Right atrium auricular region (tissue), 2 donors: ENCODE results near the gene HEXIM2. TPM values are rescaled to one million over a fixed set of nuclear protein-coding genes. Genes with fewer than 3 reads are reported as not detected.

Experiments
- DNase-seq: peaks from one replicate; pipeline ENCODE4 v3.0.0-alpha.2; 2019; ENCODE audit warnings: low spot score
- H3K27ac ChIP-seq, 2 donors: fragments of 200-600 bp; sonication (generic); 1 replicate in 1 of 2; 2 replicates in 1 of 2; pipeline ENCODE4 v1.5.1; 2016 to 2019
- H3K27me3 ChIP-seq, 2 donors: fragments of 200-600 bp; sonication (generic); one replicate each; pipeline versions ENCODE4 v1.5.1 to v1.6.0; 2017 to 2019
- H3K36me3 ChIP-seq: fragments of 200-600 bp; sonication (generic); one replicate; pipeline ENCODE4 v1.5.1; 2016
- H3K4me1 ChIP-seq, 2 donors: fragments of 200-600 bp; sonication (generic); one replicate each; pipeline versions ENCODE4 v1.5.1 to v1.6.0; 2017 to 2019
- H3K4me3 ChIP-seq, 2 donors: fragments of 200-600 bp; sonication (generic); 1 replicate in 1 of 2; 2 replicates in 1 of 2; pipeline ENCODE4 v1.5.1; 2017 to 2019; ENCODE audit warnings: mild to moderate bottlenecking in 1 of 2, moderate library complexity in 1 of 2
- H3K9me3 ChIP-seq, 2 donors: fragments of 200-600 bp; sonication (generic); one replicate each; pipeline ENCODE4 v1.5.1; 2019
- total RNA-seq, 2 donors: library from RNA; depleted of rRNA; stranded (reverse); fragments of >200 nt; gene quantifications; one replicate each; pipeline ENCODE4 v1.1.0, GENCODE V29; 2016
- TF ChIP-seq, protein P1 (sequence below), 2 donors: fragments of 200-600 bp; sonication (generic); IDR thresholded peaks; one replicate each; pipeline ENCODE4 v1.5.1; 2019; ENCODE audit warnings: antibody characterized with exemption in 2 of 2

Gene HEXIM2
- total RNA-seq, 2 donors from 2014 or later = 3.1 to 6.8 TPM

DNA sequence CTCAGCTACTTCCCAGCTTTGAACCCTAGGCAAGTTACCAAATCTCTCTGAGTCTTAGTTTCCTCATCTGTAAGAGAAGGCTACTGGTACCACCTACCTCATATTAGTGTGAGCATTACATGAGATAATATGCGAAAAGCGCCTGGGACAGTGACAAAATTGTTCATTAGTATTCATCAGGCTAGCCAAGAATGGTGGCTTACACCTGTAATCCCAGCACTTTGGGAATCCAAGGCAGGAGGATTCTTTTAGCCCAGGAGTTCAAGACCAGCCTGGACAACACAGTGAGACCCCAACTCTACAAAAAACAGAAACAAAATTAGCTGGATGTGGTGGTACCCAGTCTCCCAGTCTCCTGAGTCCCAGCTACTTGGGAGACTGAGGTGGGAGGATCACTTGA, 32.7 kb upstream of the HEXIM2 start:
- H3K36me3 ChIP-seq = no peaks in the 10 kb centered on the region
- TF ChIP-seq, protein P1, sequence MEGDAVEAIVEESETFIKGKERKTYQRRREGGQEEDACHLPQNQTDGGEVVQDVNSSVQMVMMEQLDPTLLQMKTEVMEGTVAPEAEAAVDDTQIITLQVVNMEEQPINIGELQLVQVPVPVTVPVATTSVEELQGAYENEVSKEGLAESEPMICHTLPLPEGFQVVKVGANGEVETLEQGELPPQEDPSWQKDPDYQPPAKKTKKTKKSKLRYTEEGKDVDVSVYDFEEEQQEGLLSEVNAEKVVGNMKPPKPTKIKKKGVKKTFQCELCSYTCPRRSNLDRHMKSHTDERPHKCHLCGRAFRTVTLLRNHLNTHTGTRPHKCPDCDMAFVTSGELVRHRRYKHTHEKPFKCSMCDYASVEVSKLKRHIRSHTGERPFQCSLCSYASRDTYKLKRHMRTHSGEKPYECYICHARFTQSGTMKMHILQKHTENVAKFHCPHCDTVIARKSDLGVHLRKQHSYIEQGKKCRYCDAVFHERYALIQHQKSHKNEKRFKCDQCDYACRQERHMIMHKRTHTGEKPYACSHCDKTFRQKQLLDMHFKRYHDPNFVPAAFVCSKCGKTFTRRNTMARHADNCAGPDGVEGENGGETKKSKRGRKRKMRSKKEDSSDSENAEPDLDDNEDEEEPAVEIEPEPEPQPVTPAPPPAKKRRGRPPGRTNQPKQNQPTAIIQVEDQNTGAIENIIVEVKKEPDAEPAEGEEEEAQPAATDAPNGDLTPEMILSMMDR (IDR thresholded peaks at IDR 0.05) = no peak
- peak overlapping the region; percentile 83 to 95 for H3K27ac ChIP-seq
- no peaks in the 10 kb centered on the region for H3K27me3 ChIP-seq
- no peaks in the 10 kb centered on the region for H3K9me3 ChIP-seq
- DNase-seq = no peak
- no peak overlapping the region for H3K4me3 ChIP-seq
- H3K4me1 ChIP-seq = peaks cover 0 to 62% of the 10 kb centered on the region in 2 donors

DNA sequence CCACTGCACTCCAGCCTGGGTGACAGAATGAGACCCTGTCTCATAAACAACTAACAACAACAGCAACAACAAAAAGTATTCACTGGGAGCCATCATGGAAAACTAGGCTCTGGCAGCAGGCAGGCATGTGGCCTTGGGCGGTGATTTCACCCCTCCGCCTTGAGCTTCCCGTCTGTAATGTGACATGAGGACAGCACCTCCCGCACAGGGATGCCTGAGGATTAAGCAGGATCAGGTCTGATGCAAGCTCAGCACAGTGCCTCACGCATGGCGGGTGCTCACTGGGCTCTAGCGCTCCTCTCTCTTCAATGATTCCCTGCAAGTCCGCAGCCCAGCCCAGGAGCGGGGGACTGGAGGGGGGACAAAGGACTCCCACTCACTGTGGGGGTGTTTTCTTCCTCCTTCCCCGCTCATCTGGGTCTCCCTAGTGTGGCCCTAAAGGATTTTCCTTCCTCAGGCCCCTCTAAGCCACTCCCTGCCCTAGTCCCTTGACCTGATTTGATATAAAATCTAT, 32.2 kb upstream of the HEXIM2 start:
- Histone ChIP-seq H3K27ac (peak overlapping the region; percentile 83 to 95), H3K9me3 (no peaks in the 10 kb centered on the region), H3K36me3 (no peaks in the 10 kb centered on the region), H3K4me3 (no peak overlapping the region), H3K27me3 (no peaks in the 10 kb centered on the region), H3K4me1 (peaks cover 0 to 57% of the 10 kb centered on the region in 2 donors)
- DNase-seq = no peak
- TF ChIP-seq, protein P1 (IDR thresholded peaks at IDR 0.05) = no peak

DNA sequence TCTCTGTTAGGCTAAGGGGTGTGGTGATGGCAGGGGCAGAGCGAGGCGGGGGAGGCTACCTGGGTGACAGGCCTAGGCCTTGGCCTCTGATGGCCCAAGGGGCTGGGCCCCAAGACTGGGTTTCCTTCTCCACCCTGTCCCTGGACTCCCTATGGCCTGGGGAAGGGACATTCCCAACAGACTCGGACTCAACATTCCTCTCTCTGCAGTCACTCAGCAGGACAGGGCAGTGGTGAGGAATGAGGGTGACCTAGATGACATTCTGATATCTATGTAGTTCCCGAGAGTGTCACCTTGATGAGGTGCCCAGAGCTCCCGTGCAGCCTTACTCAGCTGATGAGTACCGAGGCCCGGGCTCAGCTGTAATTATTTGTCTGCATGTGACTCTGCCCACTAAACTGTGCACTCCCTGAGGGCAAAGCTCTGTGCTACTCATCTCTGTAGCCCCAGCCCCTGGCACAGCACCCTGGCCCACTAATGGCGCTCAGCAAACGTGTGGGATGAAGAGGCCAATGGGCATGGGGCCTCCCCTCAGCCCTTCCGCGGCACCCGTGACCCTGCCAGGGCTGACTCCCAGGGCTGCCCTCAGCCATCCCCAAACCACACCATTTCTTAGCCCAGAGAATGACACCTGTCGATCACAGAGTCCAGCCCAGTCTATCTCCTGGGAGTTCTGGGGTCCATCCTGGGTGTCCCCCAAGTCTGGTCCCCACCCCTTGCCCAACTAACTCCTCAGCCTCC, 31.6 kb upstream of the HEXIM2 start:
- H3K9me3 ChIP-seq = no peaks in the 10 kb centered on the region
- TF ChIP-seq, protein P1 (IDR thresholded peaks at IDR 0.05) = no peak
- peaks cover 0 to 53% of the 10 kb centered on the region in 2 donors for H3K4me1 ChIP-seq
- no peak for DNase-seq
- no peak overlapping the region for H3K4me3 ChIP-seq
- peak overlapping the region; percentile 83 to 95 for H3K27ac ChIP-seq
- H3K27me3 ChIP-seq = no peaks in the 10 kb centered on the region
- no peaks in the 10 kb centered on the region for H3K36me3 ChIP-seq

DNA sequence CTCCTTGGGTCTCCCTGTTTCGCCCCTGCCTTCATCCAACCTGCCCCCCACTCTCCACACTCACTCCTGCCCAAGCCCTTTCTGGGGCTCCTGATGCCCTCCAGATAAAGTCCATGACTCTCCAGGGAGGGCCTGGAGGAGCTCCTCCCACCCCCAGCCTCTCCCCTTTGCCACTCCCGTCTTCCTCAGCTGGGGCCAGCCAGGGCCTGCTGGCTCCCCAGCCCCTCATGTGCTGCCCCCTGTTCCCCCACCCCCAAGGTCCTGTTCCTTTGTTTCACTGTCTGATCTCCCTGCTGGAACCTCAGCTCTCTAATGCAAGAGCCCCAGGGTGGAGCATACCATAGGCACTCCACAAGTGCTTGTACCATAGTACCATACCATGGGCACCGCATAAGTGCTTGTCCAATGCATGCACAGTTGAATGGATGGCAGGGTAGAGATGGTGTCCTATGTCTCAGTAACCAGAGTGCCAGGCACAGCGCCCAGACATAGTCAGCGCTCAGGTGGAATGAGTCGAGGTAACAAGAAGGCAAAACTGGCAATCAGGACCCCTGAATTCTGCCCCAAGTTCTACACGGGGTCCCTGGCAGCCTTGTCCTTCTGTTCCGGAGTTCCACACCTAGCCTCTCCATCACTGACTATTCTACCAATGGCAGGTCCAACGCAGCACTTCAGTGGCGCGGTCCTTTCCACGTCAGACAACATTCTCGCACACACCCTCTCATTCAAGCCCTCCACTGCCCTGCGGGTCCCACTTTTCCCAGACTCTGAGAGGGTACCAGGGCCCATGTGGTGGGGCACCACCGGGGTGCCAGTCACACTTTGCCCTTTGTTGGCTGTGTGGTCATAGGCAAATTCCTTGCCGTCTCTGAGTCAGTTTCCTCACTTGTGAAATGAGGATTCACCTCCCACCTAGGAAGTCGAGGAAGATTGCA, 30.7 kb upstream of the HEXIM2 start:
- H3K4me1 ChIP-seq = peaks cover 0 to 58% of the 10 kb centered on the region in 2 donors
- TF ChIP-seq, protein P1 (IDR thresholded peaks at IDR 0.05) = no peak
- H3K36me3 ChIP-seq = no peaks in the 10 kb centered on the region
- no peaks in the 10 kb centered on the region for H3K27me3 ChIP-seq
- H3K4me3 ChIP-seq = peak overlapping the region; percentile 75 to 88
- DNase-seq = no peak
- H3K9me3 ChIP-seq = no peaks in the 10 kb centered on the region
- peak overlapping the region; percentile 95 to 98 for H3K27ac ChIP-seq

DNA sequence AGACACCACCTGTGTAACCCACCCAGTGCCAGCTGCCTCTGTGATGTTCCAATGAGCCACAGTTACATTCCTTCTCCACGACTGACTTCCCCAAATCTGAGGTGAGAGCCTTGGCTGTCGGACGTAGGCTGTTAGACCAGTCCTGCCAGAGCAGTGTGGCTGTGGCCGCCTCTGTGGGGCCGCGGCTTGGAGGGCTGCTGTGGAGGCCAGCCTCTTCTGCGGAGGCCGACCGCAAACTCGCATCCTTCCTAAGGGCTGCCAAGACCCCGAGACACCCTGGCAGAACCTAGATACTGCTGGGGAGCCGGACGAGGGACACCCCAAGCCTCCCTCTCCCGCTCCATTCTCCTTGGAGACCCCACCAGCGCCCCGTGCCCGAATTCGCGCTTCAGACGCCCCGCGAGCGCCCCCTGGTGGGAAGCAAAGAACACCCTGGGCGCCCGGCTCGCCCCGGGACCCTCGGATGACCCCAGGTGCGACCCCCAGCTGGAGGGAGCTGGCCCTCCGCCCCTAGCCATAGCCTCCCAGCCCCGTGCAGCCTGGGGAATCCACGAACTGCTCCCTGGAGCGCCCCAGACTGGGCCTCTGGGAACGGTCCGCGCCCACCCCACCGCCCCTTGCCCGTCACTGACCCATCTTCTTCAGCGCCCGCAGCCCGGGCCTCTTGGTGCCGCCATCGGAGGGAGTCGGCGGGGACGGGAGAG, 29.9 kb upstream of the HEXIM2 start:
- Histone ChIP-seq H3K27me3 (no peaks in the 10 kb centered on the region), H3K4me3 (peak overlapping the region; percentile 75 to 88), H3K9me3 (no peaks in the 10 kb centered on the region), H3K36me3 (no peaks in the 10 kb centered on the region), H3K27ac (peak overlapping the region; percentile 95 to 98), H3K4me1 (peaks cover 0 to 64% of the 10 kb centered on the region in 2 donors)
- DNase-seq = no peak
- TF ChIP-seq, protein P1 (IDR thresholded peaks at IDR 0.05) = peak; percentile 90 to 97
